GM18873 (cell line): ENCODE data around the gene PRDM5.

Experiments used
- ATAC-seq: cut with Tn5 transposase; IDR thresholded peaks from one replicate; pipeline ENCODE4 v1.9.1; 2021; ENCODE audit warnings: mild to moderate bottlenecking, moderate library complexity, moderate number of reproducible peaks; ENCODE audit not compliant: unreplicated experiment, low FRiP score

PRDM5 gene

DNA sequence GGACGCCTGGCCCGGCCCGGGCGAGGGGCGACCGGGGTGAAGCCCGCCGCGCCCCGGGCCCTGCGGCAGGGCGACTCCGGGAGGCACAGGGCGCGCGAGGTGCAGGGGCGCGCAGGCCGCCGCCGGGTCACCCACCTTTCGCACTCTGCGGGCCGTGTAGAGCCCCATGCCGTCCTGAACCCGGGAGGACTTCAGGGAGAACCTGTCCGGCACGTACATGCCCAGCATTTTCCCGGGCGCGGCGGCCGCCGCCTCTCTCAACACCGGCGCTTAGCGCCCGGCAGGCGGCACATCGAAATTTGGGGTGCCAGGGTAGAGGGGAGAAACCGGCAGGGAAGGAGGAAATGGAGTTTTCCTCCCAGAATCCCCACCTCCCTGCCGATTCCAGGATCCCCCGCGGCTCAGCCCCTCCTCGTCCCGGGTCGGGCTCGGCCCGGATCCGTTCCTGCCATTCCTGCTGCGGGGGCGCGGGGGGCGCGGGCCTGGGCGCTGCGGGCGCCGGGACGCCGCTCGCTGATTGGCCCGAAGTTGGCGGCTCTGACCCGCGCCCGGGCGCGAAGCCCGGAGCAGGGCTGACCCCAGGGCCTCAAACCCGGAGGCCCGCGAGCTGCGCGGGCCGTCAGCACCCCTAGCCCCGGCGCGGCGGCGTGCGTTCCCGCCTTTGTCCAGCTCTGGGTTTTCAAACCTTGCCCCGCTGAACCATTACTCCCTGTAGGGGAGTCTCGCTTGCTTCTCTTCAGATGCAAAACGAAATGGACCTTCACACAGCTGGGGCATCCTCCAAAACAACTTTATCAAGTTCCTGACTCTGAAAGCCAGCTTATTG, at the start of gene PRDM5:
TSS of gene PRDM5 (minus strand) at position 346 of the 826 bp plus-strand sequence. CDS start at position 228, 118 bp downstream.
- no peak for ATAC-seq

DNA sequence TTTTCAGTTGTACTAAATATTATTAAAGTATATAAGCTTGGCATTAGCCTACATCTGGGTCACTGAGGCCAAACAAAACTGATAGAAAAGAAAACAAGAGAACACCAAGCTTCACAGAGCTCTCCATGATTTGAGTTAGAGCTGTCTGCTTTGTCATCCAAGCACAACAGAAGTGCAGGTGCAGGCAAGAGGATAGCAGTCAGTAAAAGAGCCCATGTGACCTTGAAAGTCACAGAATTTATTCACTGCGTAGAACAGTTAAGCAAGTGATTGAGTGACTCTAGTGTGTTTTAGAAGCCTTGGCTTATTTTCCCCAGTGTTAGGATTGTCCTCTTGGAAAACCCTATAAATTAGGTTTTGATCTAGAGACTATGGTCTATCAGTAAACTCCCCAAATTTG, 49.4 kb upstream of the PRDM5 start:
- no peak for ATAC-seq

DNA sequence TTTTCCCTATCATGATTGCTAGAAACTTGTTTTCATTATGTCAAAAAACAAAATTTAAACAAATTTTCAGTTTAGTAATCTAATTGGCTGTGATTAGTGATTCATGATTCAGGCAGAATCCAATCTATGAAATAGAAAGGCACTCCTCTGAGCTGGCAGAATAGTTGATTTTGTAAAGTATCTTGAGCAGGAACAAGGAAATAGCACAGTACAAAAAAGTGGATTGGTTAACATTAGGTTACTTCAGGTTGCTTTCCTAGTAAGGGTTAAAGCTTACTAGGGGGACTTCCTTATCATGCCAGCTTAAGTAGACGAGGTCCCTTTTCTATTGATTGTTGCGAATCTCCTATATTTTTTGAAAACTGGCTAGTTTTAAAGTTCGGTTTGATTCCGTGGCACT, 43.4 kb upstream of the PRDM5 start:
- no peak for ATAC-seq

DNA sequence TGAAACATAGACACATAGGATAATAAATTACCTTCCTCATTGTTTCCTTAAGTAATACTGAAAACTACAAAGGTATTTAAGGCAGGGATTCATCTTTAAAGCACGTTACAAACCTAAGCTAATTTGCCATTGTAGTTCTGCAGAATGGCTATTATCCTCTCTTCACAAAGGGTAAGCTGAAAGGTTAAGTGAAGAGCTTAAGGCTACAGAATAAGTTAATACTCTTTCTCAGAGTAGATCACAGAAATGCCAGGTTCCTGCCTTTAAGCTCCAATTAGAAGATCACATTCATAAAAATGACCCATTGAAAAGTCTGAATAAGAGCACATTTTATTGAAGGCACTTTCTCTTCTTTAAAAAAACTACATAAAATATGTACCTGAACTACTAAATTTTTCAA, 42.1 kb upstream of the PRDM5 start:
- no peak for ATAC-seq

DNA sequence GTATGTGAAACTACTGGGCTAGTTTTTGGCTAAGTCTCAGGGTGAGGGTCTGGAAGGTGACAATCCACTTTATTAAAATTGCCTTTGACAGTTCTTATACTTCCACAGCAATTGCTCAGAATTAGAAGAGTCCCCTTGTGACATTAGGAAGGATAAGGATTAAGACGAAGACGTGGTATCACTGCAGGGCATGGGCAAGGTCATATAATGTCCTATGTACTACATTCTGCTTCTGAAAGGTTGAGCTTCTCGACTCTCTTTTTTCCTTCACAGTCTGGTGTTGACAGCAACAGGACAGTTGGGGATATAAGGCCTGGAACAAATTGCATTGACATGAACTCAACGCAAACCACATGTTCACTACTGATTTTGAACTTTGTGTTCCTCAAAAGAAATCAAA, 40.9 kb upstream of the PRDM5 start:
- ATAC-seq, result no peak

- no peak for ATAC-seq
Observed at GRCh38 chr4:120960656-120961267, 38.2 kb upstream of the PRDM5 start.

- ATAC-seq, result no peak
Observed at GRCh38 chr4:120948382-120948781, 25.9 kb upstream of the PRDM5 start.

DNA sequence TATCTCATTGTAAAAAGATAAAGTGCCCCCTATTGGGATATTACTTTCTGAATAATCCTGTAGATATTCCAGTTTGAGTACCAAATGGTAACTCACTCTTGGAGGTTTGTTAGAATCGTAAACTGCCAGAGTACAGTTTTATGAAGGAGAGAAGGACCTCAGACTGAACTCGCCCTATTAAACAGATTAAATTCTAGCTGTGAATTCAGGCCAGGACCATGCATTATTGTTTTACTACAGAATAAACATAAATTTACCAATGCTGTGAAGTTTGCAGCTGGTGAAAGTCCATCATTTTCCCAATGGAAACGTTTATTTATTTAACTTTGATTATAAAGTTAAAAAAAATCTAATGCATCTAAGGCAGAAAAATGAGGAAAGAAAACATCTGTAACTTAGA, 20.2 kb upstream of the PRDM5 start:
- no peak for ATAC-seq

DNA sequence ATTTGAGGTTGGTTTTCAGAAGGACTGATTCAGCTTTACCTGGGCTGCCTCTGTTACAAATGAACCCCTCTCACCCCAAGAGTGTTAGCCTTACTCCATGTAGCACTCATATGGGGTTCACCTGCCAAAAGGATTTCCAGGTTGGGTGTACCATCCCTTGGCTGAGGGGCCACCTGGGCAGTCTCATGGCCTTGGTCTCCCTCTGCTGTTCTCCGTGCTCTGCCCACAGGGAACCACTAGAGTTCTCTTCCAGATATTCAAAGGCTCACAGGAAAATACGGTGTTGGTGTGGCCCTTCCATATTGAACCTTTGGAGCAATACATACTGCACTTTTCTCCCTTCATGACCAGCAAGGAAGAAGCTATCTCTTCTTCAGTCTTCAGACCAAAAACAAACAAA, 18.0 kb upstream of the PRDM5 start:
- ATAC-seq, result no peak

DNA sequence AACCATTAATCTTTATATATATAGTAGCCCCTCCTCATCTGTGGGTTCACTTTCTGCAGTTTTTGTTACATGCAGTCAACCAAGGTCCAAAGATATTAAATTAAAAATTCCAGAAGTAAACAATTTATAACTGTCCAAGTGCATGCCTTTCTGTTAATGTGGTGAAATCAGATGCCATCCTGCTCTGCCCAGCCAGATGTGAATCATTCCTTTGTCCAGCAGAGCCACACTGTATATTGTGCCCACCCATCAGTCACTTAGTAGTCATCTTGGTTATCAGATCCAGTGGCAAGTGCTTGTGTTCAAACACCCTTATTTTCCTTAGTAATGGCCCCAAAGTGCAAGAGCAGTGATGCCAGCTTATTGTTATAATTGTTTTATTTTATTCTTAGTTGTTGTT, 17.2 kb upstream of the PRDM5 start:
- no peak for ATAC-seq

DNA sequence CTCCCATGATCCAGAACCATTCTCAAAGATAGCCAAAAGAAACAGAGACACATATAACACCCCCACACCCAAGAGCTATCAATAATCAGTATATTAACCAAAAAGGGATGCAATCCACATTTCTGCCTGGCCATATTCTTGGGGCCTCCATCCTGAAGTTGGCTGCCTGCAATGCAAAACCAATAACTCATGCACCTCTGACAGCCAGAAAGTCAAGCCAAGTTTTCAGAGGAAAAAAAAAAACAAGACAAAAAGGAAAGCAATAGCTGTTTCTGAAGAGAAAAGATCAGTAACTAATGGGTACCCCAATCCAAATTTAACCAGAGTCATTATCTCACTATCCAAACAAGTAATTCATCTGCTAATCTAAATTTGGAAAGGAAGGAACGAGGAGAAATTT, 7.3 kb upstream of the PRDM5 start:
- no peak for ATAC-seq

DNA sequence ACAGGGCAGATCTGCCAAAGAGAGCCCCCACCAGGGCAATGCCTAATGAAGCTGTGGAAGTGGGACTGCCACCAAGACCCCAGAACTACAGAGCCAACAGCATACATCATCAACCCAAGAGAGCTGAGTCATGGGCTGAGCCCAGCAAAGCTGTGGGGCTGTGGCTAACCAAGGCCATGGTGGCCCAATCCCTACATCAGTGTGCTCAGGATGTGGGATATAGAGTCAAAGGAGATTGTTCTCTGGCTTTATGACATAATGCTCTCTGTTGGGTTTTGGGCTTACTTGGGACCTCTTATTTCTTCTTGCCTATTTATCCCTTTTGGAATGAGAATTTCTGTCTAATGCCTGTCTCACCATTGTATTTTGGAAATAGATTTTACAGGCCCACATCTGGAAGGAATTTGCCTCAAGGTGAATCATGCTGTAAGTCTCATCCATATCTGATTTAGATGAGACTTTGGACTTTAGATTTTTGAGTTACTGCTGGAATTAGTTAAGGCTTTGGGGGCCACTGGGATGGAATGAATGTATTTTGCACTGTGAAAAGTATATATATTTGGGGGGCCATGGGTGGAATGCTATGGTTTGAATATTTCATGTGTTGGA, 5.4 kb upstream of the PRDM5 start:
- no peak for ATAC-seq

- ATAC-seq, result no peak
Observed at GRCh38 chr4:120926358-120927025, 4.0 kb upstream of the PRDM5 start.

GRCh38 chr4:120924931-120925330, 2.4 kb upstream of the PRDM5 start:
- no peak for ATAC-seq

GRCh38 chr4:120923207-120923522, 639 bp upstream of the PRDM5 start:
- no peak for ATAC-seq

GRCh38 chr4:120921456-120922380, 808 bp downstream of the PRDM5 start:
- ATAC-seq, result no peak

GRCh38 chr4:120920666-120921065, 1.9 kb downstream of the PRDM5 start:
- no peak for ATAC-seq

DNA sequence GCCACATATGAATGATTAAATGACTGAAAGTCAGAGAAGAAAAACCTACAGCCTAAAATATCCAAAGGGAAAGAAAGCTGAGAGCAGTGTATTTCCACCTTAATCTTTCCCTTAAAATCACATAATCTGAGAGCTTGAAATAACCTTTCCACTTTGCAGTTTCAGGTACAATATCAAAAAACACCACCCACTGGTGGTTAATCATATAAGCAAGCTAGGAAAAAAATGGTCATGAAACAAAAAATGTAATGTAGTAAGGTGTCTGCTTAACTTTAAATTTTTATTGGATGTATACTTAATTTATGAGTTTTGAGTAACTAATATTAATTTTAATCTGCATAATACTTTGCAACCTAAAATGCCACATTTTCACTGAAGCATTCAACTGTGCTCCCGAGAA, 3.2 kb downstream of the PRDM5 start:
- no peak for ATAC-seq

- no peak for ATAC-seq
Observed at GRCh38 chr4:120918788-120919187, 3.7 kb downstream of the PRDM5 start.

GRCh38 chr4:120918092-120918491, 4.4 kb downstream of the PRDM5 start:
- no peak for ATAC-seq
